CD4-positive, alpha-beta T cell (primary cell): ENCODE results near the gene CMC1. TPM values are rescaled to one million over a fixed set of nuclear protein-coding genes. Genes with fewer than 3 reads are reported as not detected.
A peak's percentile ranks its signal among the peaks of the same experiment; 100 is the strongest.

Experiments
- ATAC-seq: fragments of 200-7000 bp; cut with Tn5 transposase; one replicate; pipeline ENCODE4 v1.10.0; 2022; ENCODE audit warnings: mild to moderate bottlenecking; ENCODE audit not compliant: poor library complexity
- CTCF ChIA-PET: fragments of 350-600 bp; sonication (Branson Sonifier 250); formaldehyde crosslinking; loops from one replicate; lab custom pipeline; 2021; ENCODE audit warnings: antibody characterized with exemption, inconsistent platforms; lab: Charles Lee
- POLR2A ChIA-PET: fragments of 350-600 bp; sonication (Branson Sonifier 250); formaldehyde crosslinking; loops from one replicate; lab custom pipeline; 2021; ENCODE audit warnings: antibody characterized with exemption, inconsistent platforms; lab: Charles Lee
- DNase-seq, 14 experiments: peaks; one replicate each; pipeline ENCODE4 v3.0.0-alpha.2; 2013 to 2020; ENCODE audit warnings: mixed read lengths in 2 of 14
- H3K27ac ChIP-seq, 2 donors: one replicate each; pipeline versions ENCODE4 v1.5.1 to v1.7.0; 2013; ENCODE audit warnings: low read length in 2 of 2, low read depth in 1 of 2, mild to moderate bottlenecking in 1 of 2
- H3K27me3 ChIP-seq, 2 experiments: 1 replicate in 1 of 2; 2 replicates in 1 of 2; pipeline versions ENCODE4 v1.6.1 to v1.7.0; 2013; ENCODE audit warnings: low read length in 2 of 2, control low read depth in 1 of 2, mild to moderate bottlenecking in 1 of 2, moderate library complexity in 1 of 2; ENCODE audit not compliant: insufficient read depth in 2 of 2, control insufficient read depth in 1 of 2
- H3K36me3 ChIP-seq: one replicate; pipeline ENCODE4 v1.6.1; 2013; ENCODE audit warnings: low read length, control low read depth; ENCODE audit not compliant: insufficient read depth
- H3K4me1 ChIP-seq: one replicate; pipeline ENCODE4 v1.6.1; 2013; ENCODE audit warnings: low read length, control low read depth; ENCODE audit not compliant: insufficient read depth
- H3K4me3 ChIP-seq: one replicate; pipeline ENCODE4 v1.5.1; 2013; ENCODE audit warnings: mild to moderate bottlenecking, low read length, moderate library complexity
- H3K9me3 ChIP-seq, 2 experiments: 1 replicate in 1 of 2; 2 replicates in 1 of 2; pipeline versions ENCODE4 v1.6.1 to v1.7.0; 2013; ENCODE audit warnings: low read length in 2 of 2, mild to moderate bottlenecking in 2 of 2, control low read depth in 1 of 2, moderate library complexity in 1 of 2; ENCODE audit not compliant: control insufficient read depth in 1 of 2, insufficient read depth in 1 of 2
- H3K27ac Mint-ChIP-seq: one replicate; pipeline ENCODE4 v1.8.0; 2020; ENCODE audit warnings: mixed read lengths
- H3K27me3 Mint-ChIP-seq: one replicate; pipeline ENCODE4 v1.8.0; 2021; ENCODE audit warnings: mixed read lengths
- H3K36me3 Mint-ChIP-seq: one replicate; pipeline ENCODE4 v1.8.0; 2021; ENCODE audit warnings: low read depth, mixed read lengths
- H3K4me1 Mint-ChIP-seq: one replicate; pipeline ENCODE4 v1.8.0; 2021; ENCODE audit warnings: low read depth, mixed read lengths
- H3K4me3 Mint-ChIP-seq: one replicate; pipeline ENCODE4 v1.8.0; 2020; ENCODE audit warnings: mild to moderate bottlenecking, mixed read lengths
- H3K9me3 Mint-ChIP-seq: one replicate; pipeline ENCODE4 v1.8.0; 2020; ENCODE audit warnings: mixed read lengths
- CTCF ChIP-seq: fragments of 200-600 bp; IDR thresholded peaks from one replicate; pipeline ENCODE4 v1.8.0; 2022; ENCODE audit warnings: antibody characterized with exemption, mild to moderate bottlenecking
- intact Hi-C, 2 experiments: fragments of 100-400 bp; cut with DNase I in 1 of 2; cut with micrococcal nuclease in 1 of 2; formaldehyde crosslinking; loops; one replicate each; pipeline versions ENCODE4 v1.15.1 to v1.9.0; 2023 to 2025; cut with DNase I, micrococcal nuclease
- total RNA-seq, 174 experiments: library from RNA in 2 of 174; stranded (reverse) in 2 of 174; gene quantifications; one replicate each; pipeline ENCODE4 v1.2.3 and lab custom pipeline; 2021 to 2026

Gene CMC1
- total RNA-seq, 2 experiments from 2014 or later: 5.0 to 6.6 TPM

- H3K27me3 ChIP-seq: no peaks in the 10 kb centered on the region
- TF ChIP-seq CTCF: no peak
- no peak overlapping the region for H3K27ac Mint-ChIP-seq
- intact Hi-C loops: no loop called here
- no peak overlapping the region for H3K27ac ChIP-seq
- CTCF ChIA-PET: interaction anchor here (1.5 to 6.2 kb wide), 4 partner anchors 9 to 615 kb away, joined by 3 to 56 read pairs (median 16); partner anchors contain the start of genes AZI2 and ZCWPW2
- peaks cover 50% of the 10 kb centered on the region for H3K36me3 Mint-ChIP-seq
- no peaks in the 10 kb centered on the region for H3K9me3 ChIP-seq
- DNase-seq (peak in 4 of 14 experiments; percentile 37 to 80 (median 68)), ATAC-seq (peak; percentile 74)
- POLR2A ChIA-PET: interaction anchor here (1.1 to 4.2 kb wide), 4 partner anchors 9 to 614 kb away, joined by 4 to 20 read pairs (median 10); partner anchors contain the start of genes AZI2 and ZCWPW2
- no peak overlapping the region for H3K4me3 ChIP-seq
- H3K36me3 ChIP-seq: peaks cover 23% of the 10 kb centered on the region
- H3K4me3 Mint-ChIP-seq: no peak overlapping the region
- no peaks in the 10 kb centered on the region for H3K27me3 Mint-ChIP-seq
- H3K9me3 Mint-ChIP-seq: no peaks in the 10 kb centered on the region
- peaks cover 20% of the 10 kb centered on the region for H3K4me1 Mint-ChIP-seq
- no peaks in the 10 kb centered on the region for H3K4me1 ChIP-seq
Observed at GRCh38 chr3:28326458-28326926, 85.1 kb downstream of the CMC1 start.

DNA sequence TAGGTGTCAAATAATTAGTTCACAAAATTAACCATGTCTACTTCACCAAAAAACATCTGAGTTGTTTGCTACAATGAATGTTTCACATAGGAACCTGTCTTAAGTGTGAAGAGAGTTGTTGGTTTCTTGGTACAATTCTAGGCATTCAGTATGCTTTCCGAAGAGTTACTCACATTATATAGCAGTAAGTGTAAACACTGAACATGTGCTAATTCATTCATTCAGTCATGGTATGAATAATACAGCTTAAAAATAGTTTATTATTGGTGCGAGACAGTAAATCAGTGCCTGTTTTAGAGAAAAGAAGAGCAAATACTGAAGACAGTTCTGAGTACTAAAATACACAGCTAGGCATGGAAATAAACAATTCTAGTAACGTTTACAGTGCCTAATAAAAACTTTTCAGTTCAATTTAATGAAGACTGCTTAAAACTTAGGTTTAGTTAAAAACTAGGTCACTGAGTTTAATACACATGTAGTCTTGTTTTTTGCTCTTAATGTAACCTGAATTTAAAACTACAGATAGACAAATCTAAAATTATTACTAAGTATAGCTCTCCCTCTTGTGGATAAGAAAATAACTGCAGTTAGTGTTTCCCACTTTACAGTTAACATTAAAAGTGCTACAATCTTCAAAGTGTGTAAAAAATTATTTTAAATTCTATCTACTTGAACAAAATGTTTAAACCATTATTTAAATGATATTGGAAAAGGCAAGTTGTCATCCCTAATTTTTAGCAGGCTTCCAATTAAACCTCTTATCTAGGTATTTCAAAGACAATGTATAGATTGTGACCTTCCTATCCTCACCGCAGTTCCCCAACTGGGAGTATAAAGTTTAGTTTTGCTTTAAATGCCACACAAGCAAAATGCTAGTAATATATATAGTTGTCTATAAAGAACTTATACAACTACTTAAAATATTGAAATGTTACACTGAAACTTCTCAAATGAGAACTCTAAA, 87.1 kb downstream of the CMC1 start:
- H3K27me3 ChIP-seq: no peaks in the 10 kb centered on the region
- intact Hi-C loops: loop anchor here (1.0 to 2.0 kb wide), 3 partner anchors 616 to 1194 kb away; no protein-coding TSS in a partner anchor
- peak in 3 of 14 experiments; percentile 63 to 68 (median 68) for DNase-seq
- ChIA-PET POLR2A (interaction anchor here (0.8 to 4.2 kb wide), 3 partner anchors 20 to 616 kb away, joined by 3 to 20 read pairs (median 9); partner anchors contain the start of genes AZI2, EOMES and ZCWPW2), CTCF (interaction anchor here (0.9 to 6.2 kb wide), 5 partner anchors 11 to 616 kb away, joined by 3 to 56 read pairs (median 6); partner anchors contain the start of gene EOMES)
- Mint-ChIP-seq H3K27me3 (no peaks in the 10 kb centered on the region), H3K9me3 (no peaks in the 10 kb centered on the region), H3K4me1 (peaks cover 20% of the 10 kb centered on the region), H3K36me3 (peaks cover 41% of the 10 kb centered on the region), H3K4me3 (no peak overlapping the region), H3K27ac (no peak overlapping the region)
- no peak overlapping the region for H3K4me3 ChIP-seq
- H3K9me3 ChIP-seq: no peaks in the 10 kb centered on the region
- ATAC-seq: peak; percentile 43
- TF ChIP-seq CTCF: peak; percentile 83
- H3K36me3 ChIP-seq: peaks cover 22% of the 10 kb centered on the region
- H3K4me1 ChIP-seq: no peaks in the 10 kb centered on the region
- H3K27ac ChIP-seq: no peak overlapping the region

GRCh38 chr3:28334552-28334951, 93.1 kb downstream of the CMC1 start:
- Histone ChIP-seq H3K27me3 (no peaks in the 10 kb centered on the region), H3K4me1 (peaks cover 4% of the 10 kb centered on the region), H3K9me3 (no peaks in the 10 kb centered on the region), H3K27ac (no peak overlapping the region), H3K4me3 (no peak overlapping the region), H3K36me3 (peaks cover 30% of the 10 kb centered on the region)
- peaks cover 48% of the 10 kb centered on the region for H3K36me3 Mint-ChIP-seq
- no peak overlapping the region for H3K27ac Mint-ChIP-seq
- DNase-seq (peak in 1 of 14 experiments; percentile 21), ATAC-seq (no peak)
- H3K4me3 Mint-ChIP-seq: no peak overlapping the region
- H3K9me3 Mint-ChIP-seq: no peaks in the 10 kb centered on the region
- ChIA-PET POLR2A (interaction anchor here (0.6 to 4.1 kb wide), 2 partner anchors 11 to 15 kb away, joined by 3 to 28 read pairs; partner anchors contain the start of genes AZI2 and ZCWPW2), CTCF (interaction anchor here (0.9 to 3.7 kb wide), 4 partner anchors 14 to 646 kb away, joined by 3 to 17 read pairs (median 6); partner anchors contain the start of genes AZI2 and ZCWPW2)
- peak; percentile 39 for TF ChIP-seq CTCF
- intact Hi-C loops: loop anchor here in 1 of 2 experiments (5.0 kb wide), 1 partner anchor 1022 kb away; no protein-coding TSS in a partner anchor
- no peaks in the 10 kb centered on the region for H3K27me3 Mint-ChIP-seq
- peaks cover 14% of the 10 kb centered on the region for H3K4me1 Mint-ChIP-seq
